HG03565 (cell line): ENCODE measurements around the gene PKIB.
A peak's percentile ranks its signal among the peaks of the same experiment; 100 is the strongest.
"Not testable (repeated sequence)": the region's sequence is repeated elsewhere in the genome, so short reads cannot be mapped to it uniquely, and the experiment has no call there.

Experiments used
- ATAC-seq: cut with Tn5 transposase; IDR thresholded peaks from one replicate; pipeline ENCODE4 v1.9.1; 2021; ENCODE audit warnings: mild to moderate bottlenecking, moderate library complexity; ENCODE audit not compliant: unreplicated experiment

PKIB gene, protein sequence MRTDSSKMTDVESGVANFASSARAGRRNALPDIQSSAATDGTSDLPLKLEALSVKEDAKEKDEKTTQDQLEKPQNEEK

DNA sequence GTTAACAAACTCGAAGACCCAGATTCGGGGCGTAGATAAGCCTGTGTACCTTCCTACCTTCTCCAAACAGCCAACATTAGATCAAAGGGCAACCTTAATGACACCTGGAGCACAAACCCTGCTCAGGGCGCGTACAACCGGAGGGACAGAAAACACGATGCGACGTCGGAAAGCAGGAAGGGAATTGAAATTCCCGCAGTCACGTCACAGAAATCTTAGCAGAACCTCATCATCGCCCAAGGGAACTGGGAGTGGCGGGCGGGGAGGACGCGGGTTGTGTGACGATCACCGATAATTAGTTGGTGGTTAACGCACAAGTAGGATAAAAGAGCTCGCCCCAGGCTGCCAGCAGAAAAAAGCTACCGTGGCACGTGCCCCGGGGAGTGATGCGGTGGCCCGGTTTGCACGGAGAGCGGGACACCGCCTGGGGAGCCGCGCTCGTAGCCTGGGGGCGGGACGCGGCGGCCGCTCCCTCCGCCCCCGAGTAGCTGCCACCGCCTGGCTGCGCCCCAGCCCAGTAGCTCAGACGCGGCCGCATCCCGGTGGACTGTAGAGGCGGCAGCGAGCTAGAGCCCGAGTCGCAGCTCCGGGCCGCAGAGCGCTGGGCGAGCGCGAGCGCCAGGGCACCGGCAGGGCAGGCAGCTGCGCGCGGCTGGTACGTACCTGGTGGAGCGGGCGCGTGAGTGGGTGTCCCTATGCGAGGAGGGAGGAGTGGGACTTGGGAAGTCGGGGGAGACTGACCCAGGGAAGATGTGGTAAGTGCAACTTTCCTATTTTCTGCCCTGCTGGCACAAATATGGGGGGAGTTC is at the start of gene PKIB:
Gene PKIB (plus strand): TSS at position 525 of the 809 bp plus-strand sequence. CDS start 107,390 bp downstream, outside the sequence.
- ATAC-seq: peak; percentile 79

DNA sequence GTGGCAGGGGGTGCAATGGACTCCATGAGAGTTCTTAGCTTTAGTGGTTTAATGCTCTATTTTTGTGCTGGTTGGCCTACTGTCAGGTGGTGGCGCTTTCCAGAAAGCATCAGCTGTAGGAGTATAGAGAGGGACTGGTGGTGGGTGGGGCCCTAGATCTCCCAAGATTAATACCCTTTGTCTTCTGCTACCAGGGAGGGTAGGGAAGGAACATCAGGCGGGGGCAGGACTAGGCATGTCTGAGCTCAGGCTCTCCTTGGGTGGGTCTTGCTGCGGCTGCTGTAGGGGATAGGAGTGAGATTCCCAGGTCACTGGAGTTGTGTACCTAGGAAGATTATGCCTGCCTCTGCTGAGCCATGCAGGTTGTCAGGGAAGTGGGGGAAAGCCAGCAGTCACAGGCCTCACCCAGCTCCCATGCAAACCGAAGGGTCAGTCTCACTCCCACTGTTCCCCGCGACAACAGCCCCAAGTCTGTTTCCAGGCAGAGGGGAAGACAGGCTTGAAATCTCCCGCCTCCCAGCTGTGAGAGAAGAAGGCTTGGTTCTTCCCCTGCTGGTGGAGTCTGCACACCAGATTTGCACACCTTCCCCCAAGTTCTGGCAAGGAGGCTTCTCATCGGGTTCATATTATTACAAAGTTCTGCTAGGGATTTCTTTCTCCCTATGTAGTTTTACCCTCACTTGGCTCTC is 46.7 kb upstream of the PKIB start:
- ATAC-seq: no peak

GRCh38 chr6:122564230-122564629 is 46.0 kb upstream of the PKIB start:
- ATAC-seq: no peak

DNA sequence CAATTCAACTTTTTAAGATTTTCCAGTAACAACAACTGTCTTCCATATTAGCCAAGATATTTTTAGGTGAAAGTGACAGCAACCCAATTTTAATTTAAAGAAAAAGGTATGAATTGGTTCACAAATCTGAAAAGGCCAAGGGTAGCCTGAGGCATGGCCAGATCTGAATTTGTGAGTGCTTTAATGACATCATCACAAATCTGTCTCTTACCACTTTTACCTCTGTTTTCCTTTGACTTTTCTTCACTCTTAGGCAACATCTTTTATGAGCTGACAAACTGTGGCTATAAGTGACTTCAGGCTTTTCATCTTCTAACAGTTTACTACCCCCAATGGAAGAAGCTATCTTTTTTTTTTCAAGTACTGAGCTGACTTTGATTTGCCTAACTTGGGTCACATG is 44.5 kb upstream of the PKIB start:
- ATAC-seq: no peak

DNA sequence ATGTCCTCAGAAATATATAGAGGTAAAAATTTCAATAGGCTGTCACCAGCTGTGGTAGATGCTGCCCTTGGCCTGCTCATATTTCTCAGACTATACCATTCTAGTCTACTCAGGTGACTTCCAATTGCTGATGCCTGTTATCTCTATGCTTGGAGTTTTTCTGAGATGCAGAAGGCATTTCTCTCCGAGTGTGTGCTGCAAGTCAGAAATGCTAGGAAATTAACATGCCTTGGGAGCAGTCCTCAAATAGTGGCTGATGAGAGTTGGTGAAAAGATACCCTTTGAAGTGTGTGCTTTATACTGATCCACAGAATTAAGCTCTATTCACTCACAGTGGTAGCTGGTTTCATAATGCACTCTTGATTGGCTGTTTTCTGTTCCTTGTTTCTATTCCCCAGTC is 43.2 kb upstream of the PKIB start:
- ATAC-seq: no peak

DNA sequence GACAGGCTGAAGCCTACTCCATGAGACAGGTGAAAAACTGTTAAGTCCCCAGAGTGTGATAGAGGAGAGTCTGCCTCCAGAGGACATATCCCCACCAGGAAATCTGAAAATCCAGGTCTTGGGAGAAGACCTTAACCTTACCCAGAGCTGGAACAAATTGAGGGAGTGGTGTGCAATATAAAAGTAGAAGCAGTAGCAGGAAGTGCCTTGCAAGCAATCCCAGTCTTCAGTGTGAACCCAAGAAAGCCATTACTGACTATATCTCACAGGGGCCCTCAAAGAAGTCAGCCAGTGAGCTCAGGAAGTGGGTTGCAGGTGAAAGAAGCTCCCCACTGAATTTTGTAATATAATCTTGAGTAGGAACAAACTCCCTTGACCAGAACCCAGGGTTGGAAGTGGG is 41.9 kb upstream of the PKIB start:
- no peak for ATAC-seq

GRCh38 chr6:122568797-122569221 is 41.4 kb upstream of the PKIB start:
- ATAC-seq: no peak

GRCh38 chr6:122569230-122569771 is 40.9 kb upstream of the PKIB start:
- ATAC-seq: no peak

- peak; percentile 60 for ATAC-seq
Observed at GRCh38 chr6:122571888-122572287, 38.3 kb upstream of the PKIB start.

DNA sequence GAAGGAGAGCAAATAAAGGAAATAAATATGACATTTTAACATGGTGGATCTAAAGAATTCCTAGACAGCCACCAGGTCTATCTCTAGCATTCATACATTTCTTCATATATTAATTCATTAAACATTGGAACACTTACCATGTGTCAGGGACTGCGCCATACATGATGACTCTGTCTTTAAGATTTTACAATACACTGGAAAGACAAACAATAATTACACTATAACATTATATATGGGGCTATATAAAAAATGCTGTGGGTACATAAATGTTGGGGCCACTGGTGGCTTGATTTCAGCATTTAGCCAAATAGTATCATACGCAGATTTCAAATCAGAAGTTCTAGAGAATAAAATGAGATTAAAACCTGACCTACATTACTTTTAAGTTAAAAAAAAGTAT is 33.3 kb upstream of the PKIB start:
- ATAC-seq: no peak

- ATAC-seq: no peak
Observed at GRCh38 chr6:122578961-122579360, 31.2 kb upstream of the PKIB start.

DNA sequence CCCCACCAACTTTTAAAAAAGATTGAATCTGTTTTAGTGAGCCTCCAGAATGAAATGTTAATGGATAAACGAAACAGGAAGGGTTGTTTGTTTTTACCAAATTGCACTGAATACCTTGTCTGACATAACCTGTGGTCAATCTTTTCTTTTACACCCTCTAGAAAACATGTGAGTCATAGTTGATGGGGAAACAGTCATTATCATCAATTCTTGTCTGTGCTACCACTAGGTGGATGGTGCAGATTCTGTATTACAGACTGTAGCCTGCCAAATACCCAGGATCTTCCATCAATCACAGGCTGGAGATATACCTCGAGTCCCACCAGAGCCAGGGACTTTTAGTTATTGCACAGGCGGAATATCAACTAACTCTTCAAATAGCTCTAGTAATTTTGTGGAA is 29.5 kb upstream of the PKIB start:
- no peak for ATAC-seq

DNA sequence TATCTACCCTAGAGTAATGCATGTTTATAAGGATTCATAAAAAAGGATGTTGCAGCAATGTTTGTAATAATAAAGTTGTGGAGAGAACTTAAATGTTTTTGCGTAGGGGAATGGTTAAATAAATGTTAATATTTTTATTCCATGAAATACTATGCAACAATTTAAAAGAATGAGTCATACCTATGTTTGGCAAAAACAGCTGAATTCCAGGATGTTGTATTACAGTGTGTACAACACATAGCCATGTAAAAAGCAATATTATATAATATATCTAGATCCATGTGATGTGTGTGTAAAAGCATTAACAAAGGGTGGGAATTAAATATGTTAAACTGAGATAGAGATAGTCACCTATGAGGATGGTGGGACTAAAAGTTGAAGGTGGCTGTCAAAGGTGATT is 21.1 kb upstream of the PKIB start:
- ATAC-seq: no peak

GRCh38 chr6:122598295-122598694 is 11.9 kb upstream of the PKIB start:
- ATAC-seq: not testable (repeated sequence)

- ATAC-seq: no peak
Observed at GRCh38 chr6:122604676-122605075, 5.5 kb upstream of the PKIB start.

GRCh38 chr6:122610690-122611455 is 668 bp downstream of the PKIB start:
- ATAC-seq: peak; percentile 25

DNA sequence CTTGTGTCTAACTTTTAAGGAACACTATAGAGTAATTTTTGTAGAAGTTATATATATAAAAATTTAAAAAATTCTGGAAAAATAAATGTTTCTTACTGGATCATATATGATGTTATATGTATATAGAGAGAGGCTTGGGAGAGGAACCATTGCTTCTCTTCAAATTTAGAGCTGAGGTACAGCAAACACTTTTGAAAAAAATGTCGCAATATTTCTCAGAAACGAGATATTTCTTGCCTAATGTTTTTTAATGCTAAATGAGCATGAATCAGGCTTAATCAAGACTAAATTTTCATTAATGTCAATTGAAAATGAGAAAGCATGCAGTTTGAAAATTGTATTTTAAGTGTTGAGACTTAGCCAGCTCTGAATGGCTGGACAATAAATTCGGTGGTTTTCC is 2.6 kb downstream of the PKIB start:
- no peak for ATAC-seq

- no peak for ATAC-seq
Observed at GRCh38 chr6:122614303-122614702, 4.1 kb downstream of the PKIB start.

GRCh38 chr6:122615409-122615808 is 5.2 kb downstream of the PKIB start:
- ATAC-seq: no peak

DNA sequence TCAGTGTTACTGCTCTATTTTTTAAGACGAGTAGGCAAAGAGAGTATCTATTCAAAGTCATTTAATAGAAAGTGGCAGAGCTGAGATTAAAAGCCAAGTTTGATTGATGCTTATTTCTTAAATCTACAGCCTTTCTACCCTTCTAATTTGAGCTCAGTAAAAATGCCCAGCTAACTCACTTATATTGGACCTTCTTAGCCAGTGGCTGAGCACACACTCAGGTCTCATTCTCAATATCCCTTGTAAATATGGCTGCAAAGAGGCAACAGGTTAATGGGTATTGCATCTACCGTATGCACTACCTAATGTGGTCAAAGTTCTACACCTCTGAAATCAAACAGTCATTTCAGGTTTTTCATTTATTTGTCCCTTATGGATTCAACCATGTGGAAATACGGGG is 6.7 kb downstream of the PKIB start:
- ATAC-seq: no peak

DNA sequence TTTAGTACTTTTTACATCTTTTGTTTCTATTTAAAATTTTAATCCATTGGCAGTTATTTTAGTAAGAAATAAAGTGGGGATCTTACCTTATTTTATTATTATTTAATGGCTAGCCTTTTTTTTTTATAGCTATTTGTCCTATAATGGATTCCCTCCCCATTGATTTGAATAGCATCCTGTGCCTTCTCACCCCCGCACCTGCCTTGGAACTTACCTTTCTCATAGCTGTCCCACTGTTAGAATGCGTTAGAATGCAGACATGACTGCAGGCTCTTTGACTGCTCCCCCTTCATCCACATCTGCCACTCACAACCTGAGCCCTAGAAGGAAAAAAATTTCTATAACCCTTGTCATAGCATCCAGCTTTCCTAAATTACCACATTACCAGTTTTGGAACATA is 9.1 kb downstream of the PKIB start:
- no peak for ATAC-seq
